MCF 10A (cell line): ENCODE data around the gene RAPGEF5. TPM values are rescaled to one million over a fixed set of nuclear protein-coding genes. Genes with fewer than 3 reads are reported as not detected.
"Not testable (repeated sequence)": the region's sequence is repeated elsewhere in the genome, so short reads cannot be mapped to it uniquely, and the experiment has no call there.

Source experiments
- BruUV-seq: library from RNA; stranded (reverse); fragments of 400-500 nt; replicated peaks from 2 replicates; lab custom pipeline; 2021; lab: Mats Ljungman, UMichigan
- CTCF ChIA-PET: fragments of 300-600 bp; sonication (Branson Sonifier 250); formaldehyde crosslinking; extraction: SDS; loops from one replicate; lab custom pipeline; 2021; ENCODE audit warnings: antibody characterized with exemption, inconsistent platforms; lab: Yijun Ruan, JAX
- POLR2A ChIA-PET: fragments of 300-600, 350-650 bp; sonication (Branson Sonifier 250); formaldehyde crosslinking; extraction: SDS; loops from one replicate; lab custom pipeline; 2020; ENCODE audit warnings: antibody characterized with exemption, inconsistent platforms; lab: Yijun Ruan, JAX
- DNase-seq: peaks from one replicate; pipeline ENCODE4 v3.0.0-alpha.2; 2018; ENCODE audit not compliant: unreplicated experiment
- H3K27ac Mint-ChIP-seq: one replicate; pipeline ENCODE4 v1.8.0; 2022; ENCODE audit warnings: mild to moderate bottlenecking, low read depth, mixed read lengths; ENCODE audit not compliant: unreplicated experiment
- H3K27me3 Mint-ChIP-seq: one replicate; pipeline ENCODE4 v1.8.0; 2022; ENCODE audit warnings: mixed read lengths; ENCODE audit not compliant: insufficient read depth, unreplicated experiment
- H3K36me3 Mint-ChIP-seq: one replicate; pipeline ENCODE4 v1.8.0; 2022; ENCODE audit warnings: mild to moderate bottlenecking, moderate library complexity, mixed read lengths; ENCODE audit not compliant: insufficient read depth, unreplicated experiment
- H3K4me1 Mint-ChIP-seq: one replicate; pipeline ENCODE4 v1.8.0; 2022; ENCODE audit warnings: mixed read lengths; ENCODE audit not compliant: insufficient read depth, unreplicated experiment
- H3K4me3 Mint-ChIP-seq: one replicate; pipeline ENCODE4 v1.8.0; 2022; ENCODE audit warnings: mild to moderate bottlenecking, moderate library complexity, mixed read lengths; ENCODE audit not compliant: unreplicated experiment
- H3K9me3 Mint-ChIP-seq: one replicate; pipeline ENCODE4 v1.8.0; 2022; ENCODE audit warnings: mixed read lengths; ENCODE audit not compliant: unreplicated experiment
- intact Hi-C: fragments of 100-400 bp; cut with micrococcal nuclease; formaldehyde crosslinking; loops from 2 replicates; pipeline ENCODE4 v1.14.1; 2022
- total RNA-seq: library from RNA; stranded (reverse); gene quantifications from 2 replicates; pipeline ENCODE4 v1.2.3, GENCODE V29; 2022
- TF ChIP-seq, protein P1 (sequence below): fragments of 200-600 bp; IDR thresholded peaks from one replicate; pipeline ENCODE4 v1.8.0; 2022; ENCODE audit warnings: antibody characterized with exemption, mild to moderate bottlenecking; ENCODE audit not compliant: unreplicated experiment

Gene RAPGEF5
- total RNA-seq, 1 experiment from 2014 or later = 1.9 TPM

DNA sequence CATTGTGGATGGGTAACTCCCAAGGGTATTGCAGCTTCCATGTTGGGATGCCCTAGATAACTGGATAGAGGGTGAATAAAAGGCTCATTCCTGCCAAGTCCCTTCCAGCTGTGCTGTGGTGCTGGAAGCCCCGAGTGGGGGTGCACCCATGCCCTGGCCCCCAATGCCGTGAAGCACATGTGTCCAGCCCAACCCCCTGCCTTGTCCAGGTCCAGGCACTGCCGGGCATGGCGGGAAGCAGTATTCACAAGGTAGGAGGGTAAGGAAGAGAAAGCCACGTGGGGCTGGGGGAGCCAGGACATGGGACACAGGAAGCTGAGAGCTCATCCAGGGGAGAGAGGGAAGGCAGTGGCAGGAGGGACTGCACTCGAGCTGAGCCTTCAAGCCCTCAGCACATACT is 263.0 kb downstream of the RAPGEF5 start:
- H3K4me3 Mint-ChIP-seq = no peak overlapping the region
- H3K27me3 Mint-ChIP-seq = no peaks in the 10 kb centered on the region
- DNase-seq = no peak
- H3K4me1 Mint-ChIP-seq = no peaks in the 10 kb centered on the region
- no peaks in the 10 kb centered on the region for H3K36me3 Mint-ChIP-seq
- no peaks in the 10 kb centered on the region for H3K9me3 Mint-ChIP-seq
- ChIA-PET POLR2A (interaction anchor here (0.7 to 1.8 kb wide), 2 partner anchors 11 to 382 kb away, joined by 3 to 6 read pairs; no protein-coding TSS in a partner anchor), CTCF (interaction anchor here (0.6 to 3.0 kb wide), 5 partner anchors 9 to 382 kb away, joined by 3 to 14 read pairs (median 4); no protein-coding TSS in a partner anchor)
- TF ChIP-seq, protein P1, sequence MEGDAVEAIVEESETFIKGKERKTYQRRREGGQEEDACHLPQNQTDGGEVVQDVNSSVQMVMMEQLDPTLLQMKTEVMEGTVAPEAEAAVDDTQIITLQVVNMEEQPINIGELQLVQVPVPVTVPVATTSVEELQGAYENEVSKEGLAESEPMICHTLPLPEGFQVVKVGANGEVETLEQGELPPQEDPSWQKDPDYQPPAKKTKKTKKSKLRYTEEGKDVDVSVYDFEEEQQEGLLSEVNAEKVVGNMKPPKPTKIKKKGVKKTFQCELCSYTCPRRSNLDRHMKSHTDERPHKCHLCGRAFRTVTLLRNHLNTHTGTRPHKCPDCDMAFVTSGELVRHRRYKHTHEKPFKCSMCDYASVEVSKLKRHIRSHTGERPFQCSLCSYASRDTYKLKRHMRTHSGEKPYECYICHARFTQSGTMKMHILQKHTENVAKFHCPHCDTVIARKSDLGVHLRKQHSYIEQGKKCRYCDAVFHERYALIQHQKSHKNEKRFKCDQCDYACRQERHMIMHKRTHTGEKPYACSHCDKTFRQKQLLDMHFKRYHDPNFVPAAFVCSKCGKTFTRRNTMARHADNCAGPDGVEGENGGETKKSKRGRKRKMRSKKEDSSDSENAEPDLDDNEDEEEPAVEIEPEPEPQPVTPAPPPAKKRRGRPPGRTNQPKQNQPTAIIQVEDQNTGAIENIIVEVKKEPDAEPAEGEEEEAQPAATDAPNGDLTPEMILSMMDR = no peak
- no peak overlapping the region for H3K27ac Mint-ChIP-seq
- intact Hi-C loops = no loop called here
- no TSS peak for BruUV-seq

DNA sequence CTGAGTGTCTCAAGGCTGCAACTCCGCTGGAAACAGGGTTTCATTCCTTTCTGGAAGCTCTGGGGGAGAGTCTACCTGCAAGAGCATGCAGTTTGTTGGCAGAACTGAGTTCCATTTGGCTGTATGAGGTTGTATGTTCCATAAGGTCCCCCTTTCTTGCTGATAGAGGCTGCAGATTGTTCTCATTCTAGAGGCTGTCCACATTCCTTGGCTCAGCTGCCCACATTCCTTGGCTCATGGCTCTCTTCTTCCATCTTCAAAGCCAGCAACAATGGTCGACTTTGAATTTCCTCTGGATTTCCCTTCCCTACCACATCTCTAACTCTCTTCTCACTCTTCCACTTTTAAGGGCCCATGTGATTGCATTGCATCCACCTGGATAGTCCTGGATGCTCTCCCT is 264.0 kb downstream of the RAPGEF5 start:
- Mint-ChIP-seq H3K4me3 (no peak overlapping the region), H3K36me3 (no peaks in the 10 kb centered on the region), H3K27me3 (no peaks in the 10 kb centered on the region), H3K9me3 (no peaks in the 10 kb centered on the region), H3K27ac (no peak overlapping the region), H3K4me1 (no peaks in the 10 kb centered on the region)
- POLR2A ChIA-PET = interaction anchor here (0.7 to 1.8 kb wide), 3 partner anchors 10 to 383 kb away, joined by 3 to 6 read pairs (median 3); no protein-coding TSS in a partner anchor
- CTCF ChIA-PET = interaction anchor here (0.6 to 3.0 kb wide), 6 partner anchors 10 to 835 kb away, joined by 3 to 14 read pairs (median 4); no protein-coding TSS in a partner anchor
- no TSS peak for BruUV-seq
- intact Hi-C loops = no loop called here
- TF ChIP-seq, protein P1 = no peak
- no peak for DNase-seq

DNA sequence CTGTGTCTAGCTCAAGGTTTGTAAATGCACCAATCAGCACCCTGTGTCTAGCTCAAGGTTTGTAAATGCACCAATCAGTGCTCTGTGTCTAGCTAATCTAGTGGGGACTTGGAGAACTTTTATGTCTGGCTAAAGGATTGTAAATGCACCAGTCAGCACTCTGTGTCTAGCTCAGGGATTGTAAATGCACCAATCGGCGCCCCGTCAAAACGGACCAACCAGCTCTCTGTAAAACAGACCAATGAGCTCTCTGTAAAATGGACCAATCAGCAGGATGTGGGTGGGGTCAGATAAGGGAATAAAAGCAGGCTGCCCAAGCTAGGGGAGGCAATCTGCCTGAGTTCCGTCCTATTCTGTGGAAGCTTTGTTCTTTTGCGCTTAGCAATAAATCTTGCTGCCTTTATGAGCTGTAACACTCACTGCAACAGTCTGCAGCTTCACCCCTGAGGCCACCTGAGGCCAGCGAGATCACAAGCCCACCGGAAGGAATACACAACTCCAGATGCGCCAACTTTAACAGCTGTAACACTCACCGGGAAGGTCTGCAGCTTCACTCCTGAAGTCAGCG is 265.9 kb downstream of the RAPGEF5 start:
- H3K36me3 Mint-ChIP-seq, H3K4me3 Mint-ChIP-seq, intact Hi-C loops, H3K9me3 Mint-ChIP-seq, POLR2A ChIA-PET, H3K27ac Mint-ChIP-seq, H3K27me3 Mint-ChIP-seq, BruUV-seq, DNase-seq, H3K4me1 Mint-ChIP-seq: not testable (repeated sequence)
- CTCF ChIA-PET = interaction anchor here (0.5 to 1.7 kb wide), 6 partner anchors 9 to 1027 kb away, joined by 3 to 6 read pairs (median 3); no protein-coding TSS in a partner anchor

DNA sequence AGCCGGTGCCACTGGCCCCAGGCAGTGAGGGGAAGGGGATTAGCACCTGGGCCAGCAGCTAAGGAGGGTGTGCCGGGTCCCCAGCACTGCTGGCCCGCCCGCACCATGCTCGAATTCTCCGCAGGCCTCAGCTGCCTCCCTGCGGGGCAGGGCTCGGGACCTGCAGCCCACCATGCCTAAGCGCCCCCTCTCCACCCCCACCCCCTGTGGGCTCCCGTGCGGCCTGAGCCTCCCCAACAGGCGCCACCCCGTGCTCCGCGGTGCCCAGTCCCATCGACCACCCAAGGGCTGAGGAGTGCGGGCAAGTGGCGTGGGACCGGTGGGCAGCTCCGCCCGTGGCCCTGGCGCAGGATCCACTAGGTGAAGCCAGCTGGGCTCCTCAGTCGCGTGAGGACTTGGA is 266.4 kb downstream of the RAPGEF5 start:
- CTCF ChIA-PET = interaction anchor here (0.5 to 1.6 kb wide), 5 partner anchors 8 to 1027 kb away, joined by 3 to 8 read pairs (median 3); no protein-coding TSS in a partner anchor
- POLR2A ChIA-PET = no interaction called here
- H3K27ac Mint-ChIP-seq = no peak overlapping the region

More for the DNA sequence above, 266.4 kb downstream of the RAPGEF5 start:
- TF ChIP-seq, protein P1 = no peak
- intact Hi-C loops = no loop called here
- H3K9me3 Mint-ChIP-seq = no peaks in the 10 kb centered on the region
- H3K4me3 Mint-ChIP-seq = no peak overlapping the region
- H3K4me1 Mint-ChIP-seq = no peaks in the 10 kb centered on the region
- no peak for DNase-seq
- BruUV-seq = no TSS peak
- H3K27me3 Mint-ChIP-seq = no peaks in the 10 kb centered on the region
- no peaks in the 10 kb centered on the region for H3K36me3 Mint-ChIP-seq
